GM19467 (cell line): ENCODE data around the gene DUSP22.
A peak's percentile ranks its signal among the peaks of the same experiment; 100 is the strongest.

ENCODE experiments used
- ATAC-seq: cut with Tn5 transposase; IDR thresholded peaks from one replicate; pipeline ENCODE4 v1.9.1; 2021; ENCODE audit warnings: mild to moderate bottlenecking, moderate library complexity; ENCODE audit not compliant: unreplicated experiment

DUSP22 gene

GRCh38 chr6:336159-337114 lies 44.1 kb downstream of the DUSP22 start:
- peak; percentile 38 for ATAC-seq

- no peak for ATAC-seq
These were observed 45.6 kb downstream of the DUSP22 start for GRCh38 chr6:337805-338368.

- ATAC-seq, result no peak
These were observed 46.6 kb downstream of the DUSP22 start for GRCh38 chr6:338815-339262.

- ATAC-seq, result no peak
These were observed 47.2 kb downstream of the DUSP22 start for GRCh38 chr6:339480-339879.

GRCh38 chr6:340186-340955 lies 48.1 kb downstream of the DUSP22 start:
- ATAC-seq, result no peak

- ATAC-seq, result no peak
These were observed 48.9 kb downstream of the DUSP22 start for GRCh38 chr6:340991-341827.

GRCh38 chr6:341914-342831 lies 49.9 kb downstream of the DUSP22 start:
- peak; percentile 44 for ATAC-seq

GRCh38 chr6:342832-343179 lies 50.5 kb downstream of the DUSP22 start:
- no peak for ATAC-seq

GRCh38 chr6:343226-343935 lies 51.1 kb downstream of the DUSP22 start:
- ATAC-seq, result no peak

- no peak for ATAC-seq
These were observed 51.9 kb downstream of the DUSP22 start for GRCh38 chr6:343960-344815.

- ATAC-seq, result no peak
These were observed 52.6 kb downstream of the DUSP22 start for GRCh38 chr6:344816-345340.

GRCh38 chr6:345747-346385 lies 53.6 kb downstream of the DUSP22 start:
- no peak for ATAC-seq

- ATAC-seq, result no peak
These were observed 54.2 kb downstream of the DUSP22 start for GRCh38 chr6:346386-347030.

GRCh38 chr6:347232-347631 lies 54.9 kb downstream of the DUSP22 start:
- ATAC-seq, result peak; percentile 80

GRCh38 chr6:347951-348859 lies 55.9 kb downstream of the DUSP22 start:
- ATAC-seq, result no peak

- ATAC-seq, result no peak
These were observed 56.6 kb downstream of the DUSP22 start for GRCh38 chr6:348860-349396.
